Hepatocyte (in vitro differentiated cells): ENCODE data around the gene PTGER4. TPM values are rescaled to one million over a fixed set of nuclear protein-coding genes. Genes with fewer than 3 reads are reported as not detected.
"Not testable (repeated sequence)": the region's sequence is repeated elsewhere in the genome, so short reads cannot be mapped to it uniquely, and the experiment has no call there.

Experiments
- DNase-seq: peaks from one replicate; pipeline ENCODE4 v3.0.0-alpha.2; 2016; ENCODE audit warnings: low spot score
- H2AFZ ChIP-seq: fragments of 200-600 bp; sonication (generic); 2 replicates; pipeline ENCODE4 v1.6.0; 2016; ENCODE audit warnings: antibody characterized with exemption, mild to moderate bottlenecking
- H3K27ac ChIP-seq: fragments of 200-600 bp; sonication (generic); 2 replicates; pipeline ENCODE4 v1.5.1; 2016; ENCODE audit warnings: mild to moderate bottlenecking
- H3K27me3 ChIP-seq: fragments of 200-600 bp; sonication (generic); 2 replicates; pipeline ENCODE4 v1.6.1; 2016
- H3K36me3 ChIP-seq: fragments of 200-600 bp; sonication (generic); replicated peaks from 2 replicates; pipeline ENCODE4 v1.5.1; 2016; ENCODE audit warnings: low read depth; ENCODE audit not compliant: insufficient read depth
- H3K4me1 ChIP-seq: fragments of 200-600 bp; sonication (generic); 2 replicates; pipeline ENCODE4 v1.5.1; 2016; ENCODE audit warnings: mild to moderate bottlenecking, moderate library complexity; ENCODE audit not compliant: insufficient read depth
- H3K4me2 ChIP-seq: fragments of 200-600 bp; sonication (generic); 2 replicates; pipeline ENCODE4 v1.6.0; 2016
- H3K4me3 ChIP-seq: fragments of 200-600 bp; sonication (generic); 2 replicates; pipeline ENCODE4 v1.5.1; 2016; ENCODE audit warnings: mild to moderate bottlenecking
- H3K79me2 ChIP-seq: fragments of 200-600 bp; sonication (generic); 2 replicates; pipeline ENCODE4 v1.6.0; 2017; ENCODE audit warnings: mild to moderate bottlenecking
- H3K9me2 ChIP-seq: fragments of 200-600 bp; sonication (generic); replicated peaks from 2 replicates; pipeline ENCODE4 v1.6.0; 2017; ENCODE audit warnings: mild to moderate bottlenecking; ENCODE audit not compliant: insufficient read depth
- H3K9me3 ChIP-seq: fragments of 200-600 bp; sonication (generic); 2 replicates; pipeline ENCODE4 v1.5.1; 2016; ENCODE audit warnings: low read depth, mild to moderate bottlenecking
- H4K20me1 ChIP-seq: fragments of 200-600 bp; sonication (generic); 2 replicates; pipeline ENCODE4 v1.6.0; 2016; ENCODE audit warnings: mild to moderate bottlenecking; ENCODE audit not compliant: insufficient read depth, poor library complexity, severe bottlenecking
- EZH2 ChIP-seq: fragments of 200-600 bp; sonication (generic); IDR thresholded peaks from 2 replicates; pipeline ENCODE4 v1.6.1; 2016; ENCODE audit warnings: antibody characterized with exemption, mild to moderate bottlenecking, borderline replicate concordance
- EZH2phosphoT487 ChIP-seq: fragments of 200-600 bp; sonication (generic); IDR thresholded peaks from one replicate; pipeline ENCODE4 v1.6.1; 2018; ENCODE audit warnings: antibody characterized with exemption, mild to moderate bottlenecking, low read depth, moderate library complexity; ENCODE audit not compliant: unreplicated experiment, severe bottlenecking
- WGBS: methylation state at CpG from one replicate; pipeline ENCODE4 v1.1.6; 2016; ENCODE audit warnings: low lambda C conversion rate; ENCODE audit errors: missing lambda C conversion rate; 5-methylcytosine and 5-hydroxymethylcytosine counted together
- polyA plus RNA-seq: library from polyadenylated mRNA; unstranded; fragments of >200 nt; fragmentation: Nextera tagmentation; extraction: Ambion mirVana; gene quantifications from 2 replicates; pipeline ENCODE4 v1.2.1, GENCODE V29; 2016
- total RNA-seq: library from RNA; depleted of rRNA; stranded (reverse); fragments of >200 nt; gene quantifications from 2 replicates; pipeline ENCODE4 v1.2.3, GENCODE V29; 2014
- TF ChIP-seq, protein P1 (sequence below): fragments of 200-600 bp; sonication (generic); IDR thresholded peaks from 2 replicates; pipeline ENCODE4 v1.5.1; 2016; ENCODE audit warnings: antibody characterized with exemption, mild to moderate bottlenecking; ENCODE audit not compliant: poor library complexity

PTGER4 gene
- total and polyA plus RNA-seq, 2 experiments from 2014 or later, result 3.6 to 7.1 TPM

DNA sequence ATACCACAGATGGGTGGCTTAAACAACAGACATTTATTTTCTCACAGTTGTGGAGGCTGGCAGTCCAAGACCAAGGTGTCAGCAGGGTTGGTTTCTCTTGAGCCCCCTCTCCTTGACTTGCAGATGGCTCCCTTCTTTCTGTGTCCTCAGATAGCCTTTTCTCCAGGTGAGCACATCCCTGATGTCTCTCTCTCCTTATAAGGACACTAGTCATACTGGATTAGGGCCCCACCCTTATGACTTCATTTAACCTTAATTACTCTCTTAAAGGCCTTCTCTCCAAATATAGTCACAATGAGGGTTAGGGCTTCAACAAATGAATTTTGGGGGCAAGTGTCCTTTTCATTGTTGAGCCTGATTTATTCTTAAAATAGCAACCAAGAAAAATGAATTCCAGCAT lies 14.7 kb downstream of the PTGER4 start:
- no peak overlapping the region for H2AFZ ChIP-seq
- no peak for DNase-seq
- H3K79me2 ChIP-seq, result no peaks in the 10 kb centered on the region
- H3K4me1 ChIP-seq, result no peaks in the 10 kb centered on the region
- H3K27ac ChIP-seq, result no peak overlapping the region
- H4K20me1 ChIP-seq, result no peaks in the 10 kb centered on the region
- no peaks in the 10 kb centered on the region for H3K9me3 ChIP-seq
- H3K4me3 ChIP-seq, result no peak overlapping the region
- H3K4me2 ChIP-seq, result no peak overlapping the region
- no peaks in the 10 kb centered on the region for H3K27me3 ChIP-seq
- H3K9me2 ChIP-seq, result no peaks in the 10 kb centered on the region
- TF ChIP-seq EZH2phosphoT487, result no peak
- TF ChIP-seq, protein P1, sequence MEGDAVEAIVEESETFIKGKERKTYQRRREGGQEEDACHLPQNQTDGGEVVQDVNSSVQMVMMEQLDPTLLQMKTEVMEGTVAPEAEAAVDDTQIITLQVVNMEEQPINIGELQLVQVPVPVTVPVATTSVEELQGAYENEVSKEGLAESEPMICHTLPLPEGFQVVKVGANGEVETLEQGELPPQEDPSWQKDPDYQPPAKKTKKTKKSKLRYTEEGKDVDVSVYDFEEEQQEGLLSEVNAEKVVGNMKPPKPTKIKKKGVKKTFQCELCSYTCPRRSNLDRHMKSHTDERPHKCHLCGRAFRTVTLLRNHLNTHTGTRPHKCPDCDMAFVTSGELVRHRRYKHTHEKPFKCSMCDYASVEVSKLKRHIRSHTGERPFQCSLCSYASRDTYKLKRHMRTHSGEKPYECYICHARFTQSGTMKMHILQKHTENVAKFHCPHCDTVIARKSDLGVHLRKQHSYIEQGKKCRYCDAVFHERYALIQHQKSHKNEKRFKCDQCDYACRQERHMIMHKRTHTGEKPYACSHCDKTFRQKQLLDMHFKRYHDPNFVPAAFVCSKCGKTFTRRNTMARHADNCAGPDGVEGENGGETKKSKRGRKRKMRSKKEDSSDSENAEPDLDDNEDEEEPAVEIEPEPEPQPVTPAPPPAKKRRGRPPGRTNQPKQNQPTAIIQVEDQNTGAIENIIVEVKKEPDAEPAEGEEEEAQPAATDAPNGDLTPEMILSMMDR, result no peak
- TF ChIP-seq EZH2, result no peak
- H3K36me3 ChIP-seq, result no peaks in the 10 kb centered on the region

DNA sequence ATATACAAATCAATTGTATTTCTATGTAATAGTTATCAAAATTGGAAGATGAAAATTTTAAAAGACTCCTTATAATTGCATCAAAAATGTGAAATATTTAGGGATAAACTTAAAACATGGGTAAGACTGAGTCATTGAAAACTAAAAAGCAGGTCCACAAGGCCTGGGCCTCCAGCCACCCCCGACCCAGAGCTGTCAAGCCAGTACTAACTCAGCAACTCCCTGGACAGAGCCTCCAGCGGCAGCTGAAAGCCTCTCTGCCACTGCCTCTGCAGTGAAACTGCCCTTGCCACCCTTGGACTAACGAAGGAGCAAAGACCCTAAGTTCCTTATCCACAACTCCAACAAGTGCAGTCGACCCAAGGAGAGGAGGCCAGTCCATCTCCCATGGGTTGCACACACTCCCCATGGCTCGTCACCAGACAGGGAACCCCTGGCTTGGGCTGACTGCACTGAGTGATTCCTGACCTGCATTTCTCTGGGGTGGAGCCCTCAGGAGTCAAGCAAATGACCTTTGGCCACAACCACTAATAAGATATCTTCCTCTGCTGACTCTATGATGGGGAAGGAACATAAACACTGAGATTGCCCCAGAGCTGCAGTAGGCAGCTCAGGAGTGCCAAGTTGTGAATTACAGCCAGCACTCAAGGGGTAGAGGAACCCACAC lies 20.5 kb downstream of the PTGER4 start:
- H2AFZ ChIP-seq, result no peak overlapping the region
- peak overlapping the region; percentile 18 for H3K27ac ChIP-seq
- no peak overlapping the region for H3K4me3 ChIP-seq
- no peaks in the 10 kb centered on the region for H3K9me2 ChIP-seq
- H3K27me3 ChIP-seq, result no peaks in the 10 kb centered on the region
- H4K20me1 ChIP-seq, result no peaks in the 10 kb centered on the region
- TF ChIP-seq EZH2, result no peak
- TF ChIP-seq, protein P1, result no peak
- no peak for DNase-seq
- peaks cover 9% of the 10 kb centered on the region for H3K9me3 ChIP-seq
- WGBS, result 84% methylated on average over 5 of the region's 5 CpGs
- H3K36me3 ChIP-seq, result no peaks in the 10 kb centered on the region
- H3K4me1 ChIP-seq, result no peaks in the 10 kb centered on the region
- H3K79me2 ChIP-seq, result no peaks in the 10 kb centered on the region
- H3K4me2 ChIP-seq, result no peak overlapping the region

DNA sequence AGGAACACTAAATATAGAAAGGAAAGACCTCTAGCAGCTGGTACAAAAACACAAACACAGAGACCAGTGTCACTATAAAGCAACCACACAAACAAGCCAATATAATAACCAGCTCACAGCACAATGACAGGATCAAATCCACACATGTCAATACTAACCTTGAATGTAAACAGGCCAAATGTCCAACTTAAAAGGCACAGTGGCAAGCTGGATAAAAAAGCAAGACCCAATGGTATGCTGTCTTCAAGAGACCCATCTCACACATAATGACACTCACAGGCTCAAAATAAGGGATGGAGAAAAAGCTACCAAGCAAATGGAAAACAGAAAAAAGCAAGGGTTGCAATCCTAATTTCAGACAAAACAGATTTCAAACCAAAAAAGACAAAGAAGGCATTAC lies 22.3 kb downstream of the PTGER4 start:
- not testable (repeated sequence) for H3K27ac ChIP-seq, H3K9me3 ChIP-seq

DNA sequence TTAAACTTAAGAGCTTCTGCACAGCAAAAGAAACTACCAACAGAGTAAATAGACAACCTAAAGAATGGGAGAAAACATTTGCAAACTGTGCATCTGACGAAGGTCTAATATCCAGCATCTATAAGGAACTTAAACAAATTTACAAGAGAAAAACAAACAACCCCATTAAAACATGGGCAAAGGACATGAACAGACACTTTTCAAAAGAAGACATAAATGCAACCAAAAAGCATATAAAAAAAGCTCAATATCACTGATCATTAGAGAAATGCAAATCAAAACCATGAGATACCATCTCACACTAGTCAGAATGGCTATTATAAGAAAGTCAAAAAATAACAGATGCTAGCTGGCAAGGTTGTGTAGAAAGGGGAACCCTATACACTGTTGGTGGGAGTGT lies 25.8 kb downstream of the PTGER4 start:
- DNase-seq, H3K4me1 ChIP-seq, H3K9me3 ChIP-seq, H2AFZ ChIP-seq, H3K4me2 ChIP-seq, H3K4me3 ChIP-seq, H4K20me1 ChIP-seq, H3K27me3 ChIP-seq, H3K9me2 ChIP-seq, H3K27ac ChIP-seq, H3K36me3 ChIP-seq, H3K79me2 ChIP-seq: not testable (repeated sequence)
- 92% methylated on average over 1 of the region's 1 CpG for WGBS

More for the DNA sequence above, 22.3 kb downstream of the PTGER4 start:
- H3K27me3 ChIP-seq, H3K4me2 ChIP-seq, H3K4me3 ChIP-seq, H3K4me1 ChIP-seq, H2AFZ ChIP-seq, H4K20me1 ChIP-seq, H3K79me2 ChIP-seq, H3K9me2 ChIP-seq, DNase-seq, H3K36me3 ChIP-seq: not testable (repeated sequence)

DNA sequence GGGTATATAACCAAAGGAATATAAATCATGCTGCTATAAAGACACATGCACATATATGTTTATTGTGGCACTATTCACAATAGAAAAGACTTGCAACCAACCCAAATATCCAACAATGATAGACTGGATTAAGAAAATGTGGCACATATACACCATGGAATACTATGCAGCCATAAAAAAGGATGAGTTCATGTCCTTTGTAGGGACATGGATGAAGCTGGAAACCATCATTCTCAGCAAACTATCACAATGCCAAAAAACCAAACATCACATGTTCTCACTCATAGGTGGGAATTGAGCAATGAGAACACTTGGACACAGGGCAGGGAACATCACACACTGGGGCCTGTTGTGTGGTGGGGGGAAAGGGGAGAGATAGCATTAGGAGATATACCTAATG lies 30.9 kb downstream of the PTGER4 start:
- not testable (repeated sequence) for DNase-seq, H2AFZ ChIP-seq, H3K9me2 ChIP-seq

More for the DNA sequence above, 30.9 kb downstream of the PTGER4 start:
- not testable (repeated sequence) for H3K4me2 ChIP-seq, H3K27me3 ChIP-seq, H3K4me3 ChIP-seq, H3K9me3 ChIP-seq, H3K36me3 ChIP-seq, H3K27ac ChIP-seq, H4K20me1 ChIP-seq, H3K79me2 ChIP-seq, H3K4me1 ChIP-seq
